NCI-H345 treated with DMSO at 0.1 percent for 48 hours (cell line): ENCODE results near the gene ZCCHC3.
"Not testable (repeated sequence)": the region's sequence is repeated elsewhere in the genome, so short reads cannot be mapped to it uniquely, and the experiment has no call there.

Experiments used
- DNase-seq: peaks from one replicate; lab custom pipeline; 2025; ENCODE audit not compliant: unreplicated experiment; lab: John Stamatoyannopoulos, UW

Gene ZCCHC3

GRCh38 chr20:311609-312008, 14.2 kb downstream of the ZCCHC3 start:
- no peak for DNase-seq

DNA sequence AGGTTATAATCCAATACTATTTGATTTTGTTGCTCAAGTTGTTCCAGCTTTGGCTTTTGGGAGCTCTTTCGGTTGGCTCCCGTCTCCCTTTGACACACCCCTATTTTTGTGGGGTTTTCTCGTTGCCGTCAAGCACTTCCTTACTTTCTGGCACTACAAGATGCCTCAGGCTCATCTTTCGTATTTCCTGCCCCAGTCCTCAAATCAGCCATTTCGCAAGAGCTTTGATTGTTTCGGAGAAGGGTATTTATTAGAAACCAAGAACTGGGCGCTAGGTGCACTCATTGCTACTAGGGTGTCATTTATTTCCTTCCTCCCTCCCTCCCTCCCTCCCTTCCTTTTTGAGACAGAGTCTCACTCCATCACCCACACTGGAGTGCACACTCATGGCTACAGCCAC, 14.7 kb downstream of the ZCCHC3 start:
- no peak for DNase-seq

DNA sequence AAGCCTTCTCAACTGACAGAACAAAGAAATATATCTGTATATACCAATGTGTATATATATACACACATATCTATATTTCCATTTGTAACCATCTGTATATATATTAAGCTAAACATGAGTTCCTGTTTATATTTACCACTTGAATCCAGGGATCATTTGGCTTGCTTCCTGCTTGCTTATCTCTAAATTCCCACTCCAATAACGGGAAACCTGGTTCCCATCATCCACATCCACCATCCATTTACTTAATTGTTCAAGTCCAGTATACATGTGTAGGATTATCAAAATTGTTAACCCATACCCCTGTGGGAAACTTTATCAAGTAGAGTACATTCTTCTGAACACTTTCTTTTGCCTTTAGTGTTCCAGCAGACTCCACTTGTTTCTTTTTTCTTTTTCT, 15.5 kb downstream of the ZCCHC3 start:
- DNase-seq: no peak

- DNase-seq: no peak
Measured at GRCh38 chr20:313402-313801, 16.0 kb downstream of the ZCCHC3 start.

- no peak for DNase-seq
Measured at GRCh38 chr20:313948-314347, 16.6 kb downstream of the ZCCHC3 start.

- no peak for DNase-seq
Measured at GRCh38 chr20:316316-317068, 19.1 kb downstream of the ZCCHC3 start.

DNA sequence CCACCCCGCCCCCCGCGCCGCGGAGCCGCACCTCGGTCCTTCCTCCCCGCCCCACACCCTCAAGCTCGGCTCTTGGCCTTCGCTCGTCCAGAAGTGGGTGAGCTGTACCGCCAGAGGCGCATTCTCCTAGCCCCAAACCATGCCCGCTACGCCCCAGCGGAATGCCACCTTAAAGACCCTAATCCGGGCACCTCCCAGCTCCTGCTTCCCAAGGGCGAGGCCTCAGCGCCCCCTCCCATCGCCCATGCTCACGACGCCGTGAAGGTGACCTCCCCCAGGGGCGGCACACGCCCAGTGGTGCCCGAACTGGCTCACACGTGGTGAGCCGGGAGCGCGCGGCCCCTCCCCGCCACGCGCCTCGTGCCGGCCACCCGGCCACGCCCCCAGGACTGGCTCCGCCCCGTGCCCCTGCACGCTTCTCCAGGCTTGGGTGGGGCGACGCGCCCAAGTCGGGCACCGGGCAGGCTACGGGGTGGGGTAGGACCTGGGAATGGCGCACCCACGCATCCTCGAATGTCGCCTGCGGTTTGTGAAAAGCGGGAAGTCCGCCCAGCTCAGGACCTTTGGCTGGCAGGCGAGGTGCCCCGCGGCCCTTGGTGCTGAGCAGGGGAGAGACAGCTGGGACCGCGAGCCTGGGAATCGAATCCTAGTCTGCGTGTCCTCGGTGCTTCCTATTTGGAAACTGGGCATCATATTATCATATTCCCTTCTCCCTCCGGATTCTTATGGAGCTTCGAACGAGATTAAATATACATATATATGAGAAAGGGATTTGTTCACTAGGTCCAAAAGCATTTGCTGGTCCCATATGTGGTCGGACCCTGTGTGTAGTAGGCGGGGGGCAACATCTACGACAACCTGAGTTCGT, 27.0 kb downstream of the ZCCHC3 start:
- peak; percentile 91 for DNase-seq

GRCh38 chr20:325045-325888, 27.9 kb downstream of the ZCCHC3 start, which contains the start of gene SOX12:
Gene SOX12 (plus strand): TSS chr20:325552. CDS start chr20:325925, 373 bp downstream.
- DNase-seq: peak; percentile 91

- no peak for DNase-seq
Measured at GRCh38 chr20:325889-326644, 28.7 kb downstream of the ZCCHC3 start.

DNA sequence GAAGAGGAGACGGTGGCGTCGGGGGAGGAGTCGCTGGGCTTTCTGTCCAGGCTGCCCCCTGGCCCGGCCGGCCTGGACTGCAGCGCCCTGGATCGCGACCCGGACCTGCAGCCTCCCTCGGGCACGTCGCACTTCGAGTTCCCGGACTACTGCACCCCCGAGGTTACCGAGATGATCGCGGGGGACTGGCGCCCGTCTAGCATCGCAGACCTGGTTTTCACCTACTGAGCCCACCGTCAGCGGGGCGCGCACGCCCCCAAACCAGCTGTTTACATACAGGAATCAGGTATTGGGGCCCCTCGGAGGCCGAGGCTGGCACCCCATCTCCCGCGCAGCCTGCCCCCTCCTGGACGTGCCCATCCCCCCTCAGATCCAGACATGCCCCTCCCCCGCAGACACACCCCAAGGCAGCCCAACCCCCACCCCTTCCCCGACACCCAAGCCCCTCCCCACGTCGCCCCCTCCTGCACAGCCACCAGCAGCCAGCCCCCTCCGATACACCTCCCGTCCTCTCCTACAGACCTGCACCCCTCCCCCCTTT, 29.3 kb downstream of the ZCCHC3 start:
- DNase-seq: no peak

DNA sequence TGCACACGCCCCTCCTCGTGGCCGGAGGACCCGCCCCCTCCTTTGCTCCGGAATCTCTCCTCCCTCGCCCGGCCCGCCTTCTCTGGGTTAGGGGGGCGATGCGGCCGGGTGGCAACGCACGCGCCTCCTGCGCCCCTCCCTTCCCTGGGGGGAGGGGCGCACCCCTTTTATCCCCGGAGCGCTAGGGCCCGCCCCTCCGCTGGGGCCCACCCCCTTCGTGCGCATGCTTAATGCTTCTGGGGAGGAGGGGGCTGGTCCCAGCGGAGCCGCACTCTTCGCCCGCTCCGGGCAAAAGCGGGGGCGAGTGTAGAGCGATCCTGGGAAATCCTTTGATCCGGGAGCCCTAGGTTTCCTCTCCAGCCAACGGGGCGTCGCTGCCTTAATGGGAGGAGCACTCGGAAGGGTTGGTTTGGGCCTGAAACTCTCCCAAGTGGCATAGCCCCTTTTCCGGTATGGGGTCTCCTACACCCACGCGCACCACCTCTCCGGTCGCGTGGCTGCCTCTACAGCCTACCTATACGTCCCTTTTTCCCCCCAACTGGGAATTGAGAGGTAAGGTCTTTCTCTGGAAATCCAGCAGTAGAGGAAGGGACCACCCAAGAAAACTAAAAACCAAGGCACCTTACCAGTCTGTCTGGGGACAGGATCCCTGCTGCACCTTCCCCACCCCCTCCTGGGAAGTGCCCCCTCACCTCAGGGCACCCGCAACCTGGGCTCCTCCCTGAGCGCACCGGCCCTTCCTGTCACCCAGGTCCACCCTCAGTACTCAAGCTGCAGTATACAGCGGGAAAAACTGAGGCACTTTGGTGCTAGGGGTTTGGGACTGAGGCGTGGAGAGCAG, 30.0 kb downstream of the ZCCHC3 start:
- DNase-seq: peak; percentile 88

GRCh38 chr20:328027-328974, 30.9 kb downstream of the ZCCHC3 start:
- no peak for DNase-seq

- no peak for DNase-seq
Measured at GRCh38 chr20:328975-329695, 31.8 kb downstream of the ZCCHC3 start.

GRCh38 chr20:329851-330232, 32.5 kb downstream of the ZCCHC3 start:
- no peak for DNase-seq

DNA sequence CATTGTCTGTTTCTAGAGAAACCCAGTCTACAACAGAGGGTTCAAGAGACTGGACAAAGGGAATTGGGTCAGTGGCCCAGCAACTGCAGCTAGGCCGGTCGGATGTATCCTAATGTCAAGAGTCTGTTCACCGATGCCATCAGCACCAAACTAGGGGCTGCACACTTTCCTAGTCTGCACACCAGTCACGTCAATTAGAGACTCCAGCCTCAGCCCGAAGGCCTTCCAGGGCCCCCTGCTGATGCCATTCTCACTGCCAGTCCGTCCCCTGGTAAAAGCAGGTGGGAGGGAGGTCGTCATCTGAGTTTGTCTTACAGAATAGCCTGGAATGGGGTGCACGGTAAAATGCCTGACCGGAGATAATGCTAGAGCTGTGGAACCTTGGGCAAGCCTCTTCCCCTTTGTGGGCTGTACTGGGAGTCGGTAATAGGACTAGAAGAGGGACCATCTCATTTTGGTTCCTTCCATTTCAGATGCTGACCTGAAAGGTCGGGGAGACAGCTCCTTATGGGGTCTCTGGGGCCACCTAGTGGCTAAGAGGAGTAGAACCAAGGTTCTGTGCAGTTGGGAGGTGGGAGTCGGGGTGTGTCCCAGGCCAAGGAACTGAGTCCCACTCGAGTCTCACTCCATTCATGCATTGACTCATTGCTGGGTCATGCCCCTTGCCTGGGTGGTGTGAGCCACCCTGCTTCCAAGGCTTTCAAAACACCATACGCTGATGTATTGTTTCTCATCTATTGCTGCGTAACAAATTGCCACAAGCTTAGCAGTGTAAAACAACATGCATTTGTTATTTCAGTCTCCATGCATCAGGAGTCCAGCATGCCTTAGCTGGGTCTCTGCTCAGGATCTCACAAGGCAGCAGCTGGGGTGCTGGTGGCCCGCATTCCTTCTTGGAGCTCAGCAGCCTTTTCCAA, 33.1 kb downstream of the ZCCHC3 start:
- peak; percentile 55 for DNase-seq

GRCh38 chr20:334578-334977, 37.2 kb downstream of the ZCCHC3 start:
- no peak for DNase-seq

- DNase-seq: not testable (repeated sequence)
Measured at GRCh38 chr20:336040-336439, 38.7 kb downstream of the ZCCHC3 start.
